Activated CD4-positive, CD25-positive, alpha-beta regulatory T cell treated with anti-CD3 and anti-CD28 coated beads, Interleukin-2, amount 50 U/mL, for 16 hours (primary cell): ENCODE data around the gene ADM2.
"Not testable (repeated sequence)": the region's sequence is repeated elsewhere in the genome, so short reads cannot be mapped to it uniquely, and the experiment has no call there.

Source experiments
- DNase-seq: peaks from one replicate; pipeline ENCODE4 v3.0.0-alpha.2; 2020; ENCODE audit warnings: low read depth, low spot score

ADM2 gene, protein sequence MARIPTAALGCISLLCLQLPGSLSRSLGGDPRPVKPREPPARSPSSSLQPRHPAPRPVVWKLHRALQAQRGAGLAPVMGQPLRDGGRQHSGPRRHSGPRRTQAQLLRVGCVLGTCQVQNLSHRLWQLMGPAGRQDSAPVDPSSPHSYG

DNA sequence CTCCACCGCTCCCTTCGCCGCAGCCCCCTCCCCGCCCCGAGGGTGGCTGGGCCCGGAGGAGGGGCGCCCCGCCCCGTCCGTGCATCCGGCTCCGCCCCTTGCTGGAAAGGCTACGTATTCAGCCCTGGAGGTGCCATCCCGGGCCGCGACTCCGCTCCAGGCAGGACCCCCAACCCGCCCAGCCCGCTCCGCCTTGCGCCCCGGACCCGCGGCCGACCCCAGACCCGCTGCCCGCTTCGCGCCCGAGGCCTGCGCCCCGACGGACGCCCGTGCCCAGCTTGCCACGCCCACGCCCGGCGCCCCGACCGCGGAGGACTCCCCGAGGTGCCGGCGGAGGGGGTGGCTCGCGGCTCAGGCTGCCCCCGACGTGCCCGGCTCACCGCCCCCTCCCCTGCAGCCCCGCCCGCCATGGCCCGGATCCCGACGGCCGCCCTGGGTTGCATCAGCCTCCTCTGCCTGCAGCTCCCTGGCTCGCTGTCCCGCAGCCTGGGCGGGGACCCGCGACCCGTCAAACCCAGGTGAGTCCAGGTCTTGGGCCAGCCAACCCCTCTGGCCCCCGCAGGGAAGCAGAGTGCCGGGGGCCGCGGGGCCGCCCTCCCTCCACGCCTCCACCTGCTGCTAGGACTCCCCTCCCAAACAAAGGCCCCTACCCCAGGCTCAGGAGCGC is at the start of gene ADM2:
ADM2 (plus strand) TSS at position 104 of the 667 bp plus-strand sequence; CDS start at position 409, 305 bp downstream.
- no peak for DNase-seq

DNA sequence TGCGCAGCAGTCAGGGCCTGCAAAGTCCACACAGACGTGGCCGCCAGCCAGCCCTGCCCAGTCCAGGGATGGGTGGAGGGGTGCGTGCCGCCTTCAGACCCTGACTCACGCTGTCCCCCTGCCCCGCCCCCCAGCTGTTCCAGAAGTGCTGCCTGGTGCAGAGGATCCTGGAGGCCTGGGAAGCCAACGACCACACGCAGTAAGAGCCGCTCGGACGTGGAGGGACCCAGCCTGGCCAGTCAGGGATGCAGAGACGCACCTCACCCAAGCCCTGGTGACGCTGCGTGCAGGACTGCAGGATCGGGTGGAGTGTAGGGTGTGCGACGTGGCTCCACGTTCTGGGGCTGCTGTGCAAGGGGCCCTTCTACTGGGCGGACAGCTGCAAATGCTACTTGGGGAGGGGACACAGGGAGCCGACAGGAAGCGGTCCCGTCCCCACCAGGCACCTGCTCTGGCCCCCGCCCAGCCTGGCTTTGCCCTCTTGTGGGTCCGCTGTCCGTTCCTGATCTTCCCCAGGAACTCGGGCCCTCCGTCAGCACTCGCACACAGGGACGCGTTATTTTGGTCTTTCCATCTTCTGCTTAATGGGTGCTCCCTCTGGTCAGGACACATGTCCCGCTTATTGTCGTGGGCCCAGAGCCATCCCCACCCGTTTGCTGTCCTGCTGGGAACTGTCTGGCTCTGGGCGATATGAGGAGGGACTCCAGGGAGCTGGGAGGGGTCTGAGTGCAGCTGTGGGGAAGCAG is 49.0 kb upstream of the ADM2 start:
- DNase-seq: no peak

DNA sequence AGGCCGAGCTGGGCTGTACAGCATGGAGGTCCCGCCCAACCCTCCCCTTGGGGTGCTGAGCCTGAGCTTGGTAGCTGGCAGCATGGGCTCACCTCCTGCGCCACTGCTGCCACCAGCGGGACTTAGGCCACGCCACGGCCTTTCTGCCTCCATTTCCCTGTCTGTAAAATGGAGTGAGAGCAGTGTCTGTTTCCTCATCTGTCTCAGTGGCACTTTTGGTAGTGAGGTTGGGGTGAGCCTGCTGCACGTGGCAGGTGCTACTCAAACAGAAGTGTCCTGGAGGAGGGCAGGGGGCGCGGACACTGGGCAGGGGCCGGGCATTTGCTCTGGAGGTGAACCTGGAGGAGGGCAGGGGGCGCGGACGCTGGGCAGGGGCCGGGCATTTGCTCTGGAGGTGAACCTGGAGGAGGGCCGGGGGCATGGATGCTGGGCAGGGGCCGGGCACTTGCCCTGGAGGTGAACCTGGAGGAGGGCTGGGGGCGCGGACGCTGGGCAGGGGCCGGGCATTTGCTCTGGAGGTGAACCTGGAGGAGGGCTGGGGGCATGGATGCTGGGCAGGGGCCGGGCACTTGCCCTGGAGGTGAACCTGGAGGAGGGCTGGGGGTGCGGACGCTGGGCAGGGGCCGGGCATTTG is 48.3 kb upstream of the ADM2 start:
- DNase-seq: not testable (repeated sequence)

DNA sequence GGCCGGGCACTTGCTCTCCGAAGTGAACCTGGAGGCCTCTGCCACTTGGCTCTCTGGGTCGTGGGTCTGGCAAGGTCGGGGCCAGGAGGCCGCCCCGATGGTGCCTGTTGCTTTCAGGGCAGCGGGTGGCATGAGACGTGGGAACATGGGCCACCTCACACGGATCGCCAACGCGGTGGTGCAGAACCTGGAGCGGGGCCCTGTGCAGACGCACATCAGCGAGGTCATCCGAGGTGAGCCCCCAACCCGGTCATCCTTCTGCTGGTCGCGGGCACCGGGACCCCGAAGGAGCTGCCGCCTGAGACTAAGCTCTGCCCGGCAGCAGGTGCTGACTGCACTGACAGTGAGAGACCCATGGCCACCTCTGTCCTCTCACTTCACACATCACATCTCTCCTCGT is 46.5 kb upstream of the ADM2 start:
- no peak for DNase-seq

DNA sequence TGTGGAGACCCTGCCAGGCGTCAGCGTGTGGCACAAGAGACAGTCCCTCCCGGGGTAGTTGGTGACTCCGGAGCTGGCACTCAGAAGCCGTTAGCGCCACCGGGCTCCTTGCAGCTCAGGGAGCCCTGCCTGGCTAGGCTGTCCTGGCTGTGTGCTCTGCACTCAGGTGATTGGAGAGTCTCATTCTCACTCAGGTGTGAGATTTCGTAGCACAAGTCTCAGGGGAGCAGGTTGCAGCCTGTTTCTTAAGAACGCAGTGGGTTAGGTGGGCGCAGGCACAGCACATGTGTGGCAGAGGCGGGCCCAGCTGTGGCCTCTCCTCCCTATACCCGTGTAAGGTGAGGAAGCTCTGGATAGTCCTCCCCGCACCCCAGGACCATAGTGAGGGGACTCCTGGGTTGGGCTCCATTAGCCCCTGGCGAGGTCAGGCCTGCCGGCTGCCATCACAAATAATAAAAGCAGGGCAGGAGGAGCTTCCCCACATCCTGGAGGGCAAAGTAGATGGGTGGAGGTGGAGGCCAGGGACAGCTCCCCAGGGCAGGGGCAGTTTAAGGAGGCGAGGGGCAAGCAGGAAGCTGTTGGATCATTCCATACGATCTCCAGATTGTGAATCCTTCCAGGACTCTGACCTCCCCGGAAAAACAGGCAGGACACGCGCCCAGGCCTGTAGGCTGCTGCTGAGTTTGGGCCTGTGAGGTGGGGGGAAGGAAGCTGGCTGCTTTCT is 45.9 kb upstream of the ADM2 start:
- DNase-seq: no peak

DNA sequence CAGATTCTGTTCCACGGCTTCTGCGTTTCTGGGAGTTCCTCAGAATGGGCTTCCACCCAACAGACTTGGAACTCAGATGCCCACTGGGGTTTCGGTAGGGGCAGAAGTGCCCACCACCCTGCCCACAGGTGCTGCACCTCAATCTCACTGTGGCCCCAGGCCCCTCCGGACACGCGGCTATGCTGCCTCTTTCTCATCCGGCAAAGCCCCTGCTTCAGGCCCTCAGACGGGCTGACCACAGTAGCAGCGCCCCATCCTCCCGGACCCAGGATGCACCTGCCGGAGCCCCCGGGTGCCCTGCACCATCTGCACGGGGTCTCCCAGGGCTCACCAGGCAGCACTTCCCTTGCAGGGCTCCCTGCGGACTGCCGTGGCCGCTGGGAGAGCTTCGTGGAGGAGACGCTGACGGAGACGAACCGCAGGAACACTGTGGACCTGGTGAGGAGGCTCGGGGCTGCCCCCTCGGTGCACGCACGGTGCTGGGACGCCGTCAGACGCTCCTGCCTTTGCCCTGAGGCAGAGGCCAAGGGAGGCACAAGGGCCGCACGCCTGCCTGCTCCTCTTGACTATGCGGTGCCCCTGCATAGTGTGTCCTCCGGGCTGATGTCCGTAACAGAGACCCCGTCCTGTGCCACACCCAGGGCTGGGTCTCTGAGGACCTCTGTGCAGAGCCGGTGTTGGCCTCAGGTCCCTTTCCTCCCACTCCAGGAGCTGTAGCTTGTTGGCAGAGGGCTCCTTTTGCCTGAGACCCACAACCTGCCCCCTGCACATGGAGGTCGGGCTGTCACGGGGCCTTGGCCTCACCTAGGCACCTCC is 45.1 kb upstream of the ADM2 start:
- no peak for DNase-seq

DNA sequence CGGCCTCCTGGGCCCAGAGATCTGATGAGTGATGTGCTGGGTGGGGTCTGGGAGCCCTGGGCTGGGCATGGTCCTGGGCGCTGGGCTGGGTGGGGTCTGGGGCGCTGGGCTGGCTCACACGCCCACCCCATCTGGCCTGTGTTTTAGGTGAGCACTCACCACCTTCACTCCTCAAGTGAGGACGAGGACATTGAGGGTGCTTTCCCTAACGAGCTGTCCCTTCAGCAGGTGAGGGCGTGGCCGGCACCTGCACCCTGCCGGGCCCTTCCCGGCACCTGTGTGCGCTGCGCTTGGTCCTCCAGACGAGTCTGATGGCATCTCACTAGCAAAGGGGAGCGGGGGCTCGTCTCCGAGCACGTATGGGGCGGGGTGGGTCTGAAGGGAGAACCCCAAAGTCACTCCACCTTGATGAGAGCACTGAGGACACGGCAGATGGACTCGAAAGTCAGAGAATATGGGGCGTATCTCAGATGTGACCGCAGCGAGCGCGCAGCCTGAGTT is 44.5 kb upstream of the ADM2 start:
- no peak for DNase-seq

DNA sequence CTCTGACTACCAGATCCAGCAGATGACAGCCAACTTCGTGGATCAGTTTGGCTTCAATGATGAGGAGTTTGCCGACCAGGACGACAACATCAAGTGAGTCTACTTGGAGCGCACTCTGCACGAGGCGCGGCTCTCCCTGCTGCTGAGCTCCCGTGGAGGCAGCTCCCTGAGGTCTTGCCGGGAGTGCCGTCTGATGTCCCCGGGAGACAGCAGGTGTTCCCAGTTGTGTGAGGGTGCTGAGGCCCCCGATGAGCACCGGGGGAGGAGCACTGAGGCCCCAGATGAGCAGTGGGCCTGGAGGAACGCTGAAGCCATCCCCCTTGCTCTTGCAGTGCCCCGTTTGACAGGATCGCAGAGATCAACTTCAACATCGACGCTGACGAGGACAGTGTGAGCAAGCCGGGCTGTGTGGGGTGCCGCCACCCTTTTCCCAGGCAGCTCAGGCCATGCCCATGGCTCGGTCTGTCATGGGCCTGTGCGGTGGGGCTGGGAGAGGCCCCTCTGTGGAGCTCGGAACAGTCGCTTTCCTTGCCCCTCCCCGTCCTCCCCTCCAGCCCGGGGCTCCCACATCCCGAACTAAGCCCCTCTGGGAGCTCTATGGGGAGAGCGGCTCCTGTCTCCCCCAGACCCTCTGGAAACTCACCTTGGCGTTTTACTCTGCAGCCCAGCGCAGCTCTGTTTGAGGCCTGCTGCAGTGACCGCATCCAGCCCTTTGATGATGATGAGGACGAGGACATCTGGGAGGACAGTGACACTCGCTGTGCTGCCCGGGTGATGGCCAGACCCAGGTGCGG is 43.6 kb upstream of the ADM2 start:
- no peak for DNase-seq

DNA sequence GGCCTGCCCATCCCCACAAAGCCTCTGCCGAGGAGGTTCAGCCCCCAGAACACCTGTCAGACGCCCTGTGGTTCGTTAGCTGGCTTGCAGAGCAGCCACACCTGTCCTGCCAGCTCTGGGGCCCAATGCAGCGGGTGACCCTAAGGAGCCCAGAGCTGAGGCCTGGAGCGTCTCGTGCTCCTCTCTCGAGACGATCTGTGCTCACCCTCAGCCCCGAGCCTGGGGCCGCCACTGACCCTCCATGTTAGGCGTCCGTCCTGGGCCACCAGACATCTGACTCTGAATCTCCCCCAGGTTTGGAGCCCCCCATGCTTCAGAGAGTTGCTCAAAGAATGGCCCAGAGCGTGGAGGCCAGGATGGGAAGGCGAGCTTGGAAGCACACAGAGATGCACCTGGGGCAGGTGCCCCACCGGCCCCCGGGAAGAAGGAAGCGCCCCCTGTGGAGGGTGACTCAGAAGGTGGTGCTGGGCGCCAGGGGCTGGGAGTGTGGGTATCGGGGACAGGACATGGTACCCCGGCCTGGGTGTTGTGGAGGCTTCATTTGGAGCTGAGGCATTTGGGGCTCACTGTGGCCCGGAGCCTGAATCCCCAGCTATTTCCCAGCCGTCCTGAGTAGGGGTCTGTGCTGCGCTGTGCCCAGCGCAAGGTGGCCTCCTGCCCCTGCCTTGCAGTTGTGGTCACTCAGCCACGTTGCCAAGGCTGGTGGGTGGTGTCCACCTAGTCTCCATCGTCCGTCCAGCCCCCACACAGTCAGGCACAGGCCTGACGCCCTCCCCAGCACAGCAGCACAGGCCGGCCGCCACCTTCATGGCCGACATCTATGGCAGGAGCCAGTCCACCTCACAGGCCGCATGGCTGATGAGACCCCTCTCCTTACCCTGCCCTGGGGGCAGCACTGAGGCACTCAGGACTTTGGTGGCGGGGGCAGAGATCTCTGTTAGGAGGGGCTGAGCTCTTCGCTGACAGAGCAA is 42.8 kb upstream of the ADM2 start:
- no peak for DNase-seq

DNA sequence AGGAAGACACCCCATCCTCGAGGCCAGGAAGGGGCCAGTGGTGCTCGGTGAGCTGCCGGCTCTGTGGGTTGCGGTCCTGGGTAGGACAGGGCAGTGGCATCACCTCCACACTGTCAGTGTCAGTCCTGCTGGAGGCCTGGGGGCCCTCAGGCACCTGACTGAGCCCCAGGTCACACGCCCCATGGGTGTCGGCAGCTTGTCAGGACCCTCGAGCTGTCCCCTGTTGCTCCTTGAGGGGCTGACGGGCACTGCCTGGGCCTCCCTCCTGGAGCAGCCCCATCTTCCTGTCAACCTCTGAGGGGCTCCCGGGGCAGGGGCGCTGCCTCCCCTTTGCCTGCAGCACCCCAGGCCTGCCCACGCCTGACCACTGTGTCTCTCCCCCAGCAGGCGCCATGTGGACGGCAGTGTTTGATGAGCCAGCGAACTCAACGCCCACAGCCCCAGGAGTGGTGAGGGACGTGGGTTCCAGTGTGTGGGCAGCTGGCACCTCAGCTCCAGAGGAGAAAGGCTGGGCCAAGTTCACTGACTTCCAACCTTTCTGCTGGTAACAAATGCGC is 42.0 kb upstream of the ADM2 start:
- DNase-seq: no peak

DNA sequence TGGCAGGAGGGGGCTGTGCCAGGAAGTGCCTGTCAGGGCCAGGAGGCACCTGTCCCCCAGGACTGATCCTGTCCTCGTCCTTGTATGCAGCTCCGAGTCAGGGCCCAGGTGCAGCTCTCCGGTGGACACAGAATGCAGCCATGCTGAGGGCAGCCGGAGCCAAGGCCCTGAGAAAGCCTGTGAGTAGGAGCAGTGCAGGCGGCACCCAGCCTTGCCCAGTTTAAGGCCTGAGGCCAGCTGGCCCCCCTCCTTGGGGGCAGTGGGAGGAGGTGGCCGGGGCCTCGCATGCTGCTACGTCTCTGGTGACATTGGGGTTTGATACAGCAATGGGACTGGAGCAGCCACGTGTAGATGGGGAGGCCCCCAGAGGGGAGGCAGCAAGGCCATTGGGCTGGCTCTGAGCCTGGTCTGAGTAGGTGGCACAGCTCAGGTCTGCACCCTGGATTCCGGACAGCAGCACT is 41.4 kb upstream of the ADM2 start:
- DNase-seq: no peak

DNA sequence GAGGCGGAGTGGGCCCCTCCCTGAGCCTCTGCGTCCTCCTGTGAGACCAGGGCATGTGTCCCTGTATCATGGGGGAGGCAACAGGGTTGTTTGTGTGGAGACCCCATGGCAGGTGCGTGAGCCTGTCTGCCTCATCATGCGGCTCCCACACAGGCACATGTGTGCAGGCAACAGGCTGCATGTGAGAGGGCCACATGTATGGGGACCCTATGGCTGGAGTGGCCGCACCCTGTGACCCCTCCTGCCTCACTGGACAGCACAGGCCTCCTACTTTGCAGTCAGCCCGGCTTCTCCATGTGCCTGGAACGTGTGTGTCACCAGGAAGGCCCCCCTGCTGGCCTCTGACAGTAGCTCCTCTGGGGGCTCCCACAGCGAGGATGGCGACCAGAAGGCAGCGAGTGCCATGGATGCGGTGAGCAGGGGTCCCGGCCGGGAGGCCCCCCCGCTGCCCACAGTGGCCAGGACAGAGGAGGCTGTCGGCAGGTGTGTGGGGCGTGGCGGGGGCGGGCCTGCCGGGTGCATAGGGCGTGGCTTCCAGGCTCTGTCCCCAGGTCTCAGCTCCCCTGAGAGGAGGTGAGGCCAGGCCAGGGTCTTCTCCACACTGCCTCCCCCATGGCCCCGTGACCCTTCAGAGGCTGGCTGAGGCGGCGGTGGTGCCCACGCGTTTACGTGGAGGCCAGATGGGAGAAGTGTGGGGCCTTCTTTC is 40.6 kb upstream of the ADM2 start:
- DNase-seq: no peak

DNA sequence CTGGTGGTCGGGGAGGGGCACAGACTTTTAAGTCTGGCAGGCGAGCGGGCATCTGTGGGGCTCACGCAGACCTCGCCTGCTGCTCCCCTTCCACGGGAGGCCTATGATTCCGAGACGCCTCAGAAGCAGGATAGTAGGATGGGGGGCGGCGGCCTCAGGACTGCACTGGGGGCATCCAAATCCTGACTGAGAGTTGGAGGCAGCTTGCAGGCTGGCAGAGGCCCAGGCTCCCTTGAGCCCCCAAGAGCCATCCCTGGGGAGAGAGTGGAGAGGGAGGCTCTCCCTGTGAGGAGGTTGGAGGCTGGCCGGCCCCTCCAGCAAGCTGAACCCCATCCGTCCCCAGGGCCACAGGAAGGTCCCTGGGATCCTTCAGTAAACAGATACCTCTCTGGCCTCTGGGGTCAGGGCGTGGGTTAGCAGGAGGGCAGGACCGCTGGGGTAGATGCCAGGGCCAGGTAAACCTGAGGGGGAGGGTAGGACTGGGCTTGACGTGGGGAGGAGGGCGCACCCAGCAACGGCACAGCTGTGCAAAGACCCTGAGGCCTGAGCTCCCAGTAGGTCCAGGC is 39.8 kb upstream of the ADM2 start:
- no peak for DNase-seq

DNA sequence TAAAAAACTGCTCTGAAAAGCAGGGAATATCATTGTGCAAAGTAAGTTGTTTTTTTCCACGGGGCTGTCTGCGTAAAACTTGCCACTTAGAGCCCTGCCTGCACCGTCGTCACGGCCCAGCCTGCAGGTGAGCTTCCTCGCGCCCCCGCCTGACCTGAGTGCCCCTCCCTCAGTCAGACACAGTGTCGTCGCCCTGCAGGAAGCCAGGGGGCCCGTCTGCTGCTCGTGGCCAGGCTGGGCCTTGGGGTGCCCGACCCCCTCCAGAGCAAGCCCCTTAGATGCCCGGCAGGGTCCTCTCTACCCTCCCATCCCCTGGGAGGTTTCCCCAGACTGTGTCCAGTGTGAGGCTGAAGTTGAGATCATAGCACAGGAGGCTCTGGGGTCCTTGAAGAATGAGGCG is 38.1 kb upstream of the ADM2 start:
- no peak for DNase-seq

DNA sequence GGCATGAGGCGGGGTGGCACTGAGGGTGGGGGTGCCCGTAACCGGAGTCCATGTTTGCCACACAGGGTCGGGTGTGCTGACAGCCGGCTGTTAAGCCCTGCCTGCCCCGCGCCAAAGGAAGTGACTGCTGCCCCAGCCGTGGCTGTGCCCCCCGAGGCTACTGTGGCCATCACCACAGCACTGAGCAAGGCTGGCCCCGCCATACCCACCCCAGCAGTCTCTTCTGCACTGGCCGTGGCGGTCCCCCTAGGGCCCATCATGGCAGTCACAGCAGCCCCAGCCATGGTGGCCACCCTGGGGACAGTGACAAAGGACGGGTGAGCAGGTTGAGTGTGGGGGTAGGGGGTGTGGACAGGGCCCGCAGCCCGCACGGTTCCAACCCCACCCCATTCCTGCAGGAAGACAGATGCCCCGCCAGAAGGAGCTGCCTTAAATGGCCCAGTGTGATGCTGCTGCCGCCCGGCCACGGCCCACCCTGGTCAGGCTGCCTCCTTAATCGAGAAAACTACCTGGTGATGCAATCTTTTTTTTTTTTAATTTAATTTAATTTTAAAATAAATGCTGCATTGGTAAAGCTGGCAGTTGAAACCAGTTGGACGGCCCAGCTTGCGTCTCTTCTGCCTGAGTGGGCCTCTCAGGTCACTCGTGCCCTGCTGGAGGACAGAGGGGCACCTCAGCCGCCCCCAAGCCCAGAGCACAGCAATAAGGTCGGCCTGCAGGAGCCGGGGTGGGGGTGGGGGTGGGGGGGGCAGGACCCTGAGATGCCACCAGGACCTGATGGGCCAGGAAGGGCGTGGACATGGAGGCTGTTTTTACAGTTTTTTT is 37.3 kb upstream of the ADM2 start:
- no peak for DNase-seq

DNA sequence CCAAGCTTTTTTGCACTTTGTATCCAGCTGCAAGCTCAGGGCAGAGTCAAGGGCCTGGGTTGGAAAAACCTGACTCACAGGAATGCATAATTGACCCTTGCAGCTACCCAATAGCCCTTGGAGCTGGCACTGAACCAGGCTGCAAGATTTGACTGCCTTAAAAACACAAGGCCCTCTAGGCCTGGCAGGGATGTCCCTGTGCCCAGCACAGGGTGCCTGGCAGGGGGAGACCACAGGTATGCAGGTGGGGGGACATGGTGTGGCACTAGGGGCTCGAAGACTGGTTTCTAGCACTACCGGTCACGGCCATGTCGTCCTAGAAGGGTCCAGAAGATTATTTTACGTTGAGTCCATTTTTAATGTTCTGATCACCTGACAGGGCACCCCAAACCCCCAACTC is 36.7 kb upstream of the ADM2 start:
- no peak for DNase-seq
